Measurements from ENCODE around the gene GPR161. TPM values are rescaled to one million over a fixed set of nuclear protein-coding genes. Genes with fewer than 3 reads are reported as not detected.

Gene GPR161
- total RNA-seq, 3 donors from 2014 or later: 2.2 to 13.1 (median 4.2) TPM

DNA sequence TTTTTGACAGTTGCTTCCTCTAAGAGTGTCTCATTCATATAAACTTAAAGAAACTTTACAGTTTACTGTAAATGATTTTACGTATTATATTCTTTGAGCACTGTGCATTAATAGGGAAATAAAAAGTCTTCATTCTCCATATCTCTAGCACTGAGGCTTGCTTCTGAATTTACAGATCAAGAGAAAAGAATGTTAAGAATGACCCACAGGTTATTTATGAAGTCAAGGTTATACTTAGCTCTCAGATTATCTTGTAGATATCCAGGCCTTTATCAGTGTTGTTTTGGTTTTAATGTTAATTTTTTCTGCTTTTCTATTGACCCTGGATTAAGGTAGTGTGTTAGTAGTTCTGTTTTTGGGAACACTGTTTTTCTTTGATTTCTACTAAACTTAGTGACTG lies 91.4 kb downstream of the GPR161 start:
- no peaks in the 10 kb centered on the region for H3K4me1 ChIP-seq (ENCODE audit: low read depth)
- H3K9me3 ChIP-seq: no peaks in the 10 kb centered on the region
- DNase-seq (no peak), ATAC-seq (no peak)
- H3K4me3 ChIP-seq: no peak overlapping the region
- H3K36me3 ChIP-seq (ENCODE audit: low read depth): no peaks in the 10 kb centered on the region
- intact Hi-C loops (cut with DNase I, micrococcal nuclease): no loop called here
- TF ChIP-seq, protein P1, sequence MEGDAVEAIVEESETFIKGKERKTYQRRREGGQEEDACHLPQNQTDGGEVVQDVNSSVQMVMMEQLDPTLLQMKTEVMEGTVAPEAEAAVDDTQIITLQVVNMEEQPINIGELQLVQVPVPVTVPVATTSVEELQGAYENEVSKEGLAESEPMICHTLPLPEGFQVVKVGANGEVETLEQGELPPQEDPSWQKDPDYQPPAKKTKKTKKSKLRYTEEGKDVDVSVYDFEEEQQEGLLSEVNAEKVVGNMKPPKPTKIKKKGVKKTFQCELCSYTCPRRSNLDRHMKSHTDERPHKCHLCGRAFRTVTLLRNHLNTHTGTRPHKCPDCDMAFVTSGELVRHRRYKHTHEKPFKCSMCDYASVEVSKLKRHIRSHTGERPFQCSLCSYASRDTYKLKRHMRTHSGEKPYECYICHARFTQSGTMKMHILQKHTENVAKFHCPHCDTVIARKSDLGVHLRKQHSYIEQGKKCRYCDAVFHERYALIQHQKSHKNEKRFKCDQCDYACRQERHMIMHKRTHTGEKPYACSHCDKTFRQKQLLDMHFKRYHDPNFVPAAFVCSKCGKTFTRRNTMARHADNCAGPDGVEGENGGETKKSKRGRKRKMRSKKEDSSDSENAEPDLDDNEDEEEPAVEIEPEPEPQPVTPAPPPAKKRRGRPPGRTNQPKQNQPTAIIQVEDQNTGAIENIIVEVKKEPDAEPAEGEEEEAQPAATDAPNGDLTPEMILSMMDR (IDR thresholded peaks at IDR 0.05): no peak

DNA sequence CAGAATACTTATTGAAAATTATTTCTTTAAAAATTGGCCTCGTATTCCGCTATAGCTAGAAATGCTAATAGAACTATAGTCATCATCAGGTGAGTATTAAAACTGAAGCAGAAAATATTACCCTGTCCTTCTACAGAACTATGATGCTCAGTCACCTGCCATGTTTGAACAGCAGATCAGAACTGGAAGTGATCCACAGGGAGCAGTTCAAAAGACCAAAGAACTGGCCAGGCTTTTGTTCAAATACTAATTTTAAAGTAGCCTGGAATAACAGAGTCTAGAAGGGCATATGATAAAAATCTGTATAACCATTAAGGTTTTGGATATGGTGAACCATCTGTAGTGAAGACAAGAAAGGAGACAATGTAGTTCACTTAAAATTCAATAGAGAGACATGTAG lies 94.4 kb downstream of the GPR161 start:
- Histone ChIP-seq H3K4me1 (ENCODE audit: low read depth) (no peaks in the 10 kb centered on the region), H3K9me3 (no peaks in the 10 kb centered on the region), H3K4me3 (no peak overlapping the region), H3K36me3 (ENCODE audit: low read depth) (no peaks in the 10 kb centered on the region)
- TF ChIP-seq, protein P1 (IDR thresholded peaks at IDR 0.05): no peak
- ATAC-seq (no peak), DNase-seq (no peak)
- intact Hi-C loops (cut with DNase I, micrococcal nuclease): no loop called here

DNA sequence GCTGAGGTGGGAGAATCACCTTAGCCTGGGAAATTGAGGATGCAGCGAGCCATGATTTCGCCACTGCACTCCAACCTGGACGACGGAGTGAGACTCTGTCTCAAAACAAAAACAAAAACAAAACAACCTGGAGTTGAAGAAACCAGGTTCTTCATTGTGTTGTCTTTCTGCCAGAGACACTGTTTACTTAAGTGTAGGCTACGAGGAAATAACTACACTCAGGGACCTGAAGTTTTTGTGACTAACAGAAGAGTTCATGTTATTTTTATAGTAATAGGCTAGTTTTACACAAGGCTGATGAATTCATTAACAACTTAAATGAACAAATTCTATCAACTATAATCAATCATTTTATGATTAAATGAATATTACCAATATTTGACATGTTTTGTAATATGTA lies 101.4 kb downstream of the GPR161 start:
- H3K4me3 ChIP-seq: no peak overlapping the region
- intact Hi-C loops (cut with DNase I, micrococcal nuclease): no loop called here
- no peaks in the 10 kb centered on the region for H3K9me3 ChIP-seq
- TF ChIP-seq, protein P1 (IDR thresholded peaks at IDR 0.05): no peak
- H3K36me3 ChIP-seq (ENCODE audit: low read depth): no peaks in the 10 kb centered on the region
- DNase-seq: no peak
- ATAC-seq: no peak
- no peaks in the 10 kb centered on the region for H3K4me1 ChIP-seq (ENCODE audit: low read depth)

DNA sequence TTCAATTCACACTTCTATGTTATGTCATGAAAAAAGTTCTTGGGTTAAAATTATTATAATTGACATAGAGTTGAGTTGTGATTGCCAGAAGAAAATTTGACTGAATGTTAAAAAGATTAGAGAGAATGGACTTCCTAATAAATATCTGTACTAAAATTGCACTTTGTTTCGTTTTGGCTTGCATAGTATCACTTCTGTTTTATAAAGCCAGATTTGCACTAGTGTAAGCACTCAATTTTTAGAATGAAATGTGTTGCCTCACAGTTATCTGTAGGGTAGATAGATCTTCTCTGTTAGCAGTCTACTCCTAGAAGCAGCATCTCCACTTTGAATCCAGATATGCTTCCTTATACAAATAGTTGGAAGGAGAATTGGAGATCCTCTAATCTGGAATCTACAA lies 104.7 kb downstream of the GPR161 start:
- TF ChIP-seq, protein P1 (IDR thresholded peaks at IDR 0.05): no peak
- no peaks in the 10 kb centered on the region for H3K9me3 ChIP-seq
- H3K36me3 ChIP-seq (ENCODE audit: low read depth): no peaks in the 10 kb centered on the region
- ATAC-seq (no peak), DNase-seq (no peak)
- no peaks in the 10 kb centered on the region for H3K4me1 ChIP-seq (ENCODE audit: low read depth)
- no peak overlapping the region for H3K4me3 ChIP-seq
- intact Hi-C loops (cut with DNase I, micrococcal nuclease): no loop called here

DNA sequence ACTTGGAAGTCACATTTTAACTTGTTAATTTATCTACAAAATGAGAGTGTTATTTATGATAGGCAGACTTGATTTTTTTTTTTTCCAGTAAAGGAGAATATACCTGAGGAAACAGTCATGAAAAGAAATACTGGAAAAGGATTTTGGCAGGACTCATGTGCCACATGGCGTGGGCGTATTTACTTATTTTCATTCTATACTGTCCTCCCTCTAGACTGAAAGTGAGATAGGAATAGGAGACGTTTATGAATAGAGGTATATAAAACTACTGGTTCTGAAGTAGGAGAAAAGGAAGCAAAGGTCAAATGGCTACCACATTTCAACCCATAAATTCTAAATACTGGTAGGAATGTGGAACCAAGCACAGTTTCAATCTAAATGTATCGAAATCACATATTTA lies 105.1 kb downstream of the GPR161 start:
- H3K4me3 ChIP-seq: no peak overlapping the region
- TF ChIP-seq, protein P1 (IDR thresholded peaks at IDR 0.05): no peak
- H3K4me1 ChIP-seq (ENCODE audit: low read depth): no peaks in the 10 kb centered on the region
- H3K9me3 ChIP-seq: no peaks in the 10 kb centered on the region
- intact Hi-C loops (cut with DNase I, micrococcal nuclease): no loop called here
- ATAC-seq: peak; percentile 66
- H3K36me3 ChIP-seq (ENCODE audit: low read depth): no peaks in the 10 kb centered on the region
- no peak for DNase-seq

DNA sequence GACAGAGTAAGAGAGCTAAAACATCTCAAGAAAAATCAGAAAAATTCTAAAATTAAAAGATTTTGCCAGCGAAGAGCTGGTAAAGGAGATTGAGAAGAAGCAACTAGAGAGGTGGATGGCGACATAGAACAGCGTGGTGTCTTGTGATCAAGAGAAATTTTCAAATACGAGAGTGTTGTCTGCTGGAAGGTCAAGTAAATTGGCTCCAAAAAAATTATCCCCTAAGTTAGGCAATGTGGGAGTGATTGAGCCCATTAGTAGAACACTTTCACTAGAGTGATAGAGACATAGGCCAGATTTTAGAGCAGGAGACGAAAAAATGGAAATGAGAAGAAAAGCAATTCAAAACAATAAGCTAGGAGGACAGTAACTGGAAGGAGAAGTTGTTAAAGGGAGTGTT lies 105.5 kb downstream of the GPR161 start:
- no peaks in the 10 kb centered on the region for H3K4me1 ChIP-seq (ENCODE audit: low read depth)
- H3K9me3 ChIP-seq: no peaks in the 10 kb centered on the region
- no peak for ATAC-seq
- DNase-seq: no peak
- no peak overlapping the region for H3K4me3 ChIP-seq
- no peaks in the 10 kb centered on the region for H3K36me3 ChIP-seq (ENCODE audit: low read depth)
- intact Hi-C loops (cut with DNase I, micrococcal nuclease): no loop called here
- TF ChIP-seq, protein P1 (IDR thresholded peaks at IDR 0.05): no peak

Measured in mucosa of descending colon (tissue), 3 donors.